Measurements from ENCODE around the gene YWHAB.
A peak's percentile ranks its signal among the peaks of the same experiment; 100 is the strongest.

Gene YWHAB

GRCh38 chr20:44885392-44886265 lies at the start of gene YWHAB:
YWHAB (plus strand) TSS chr20:44885705; CDS start chr20:44901534, 15,829 bp downstream.
- peak; percentile 98 for DNase-seq (ENCODE audit: low spot score)
- TF ChIP-seq CTCF (IDR thresholded peaks at IDR 0.05; ENCODE audit: extremely low read depth, missing control alignments): no peak

GRCh38 chr20:44836601-44837120 lies 48.8 kb upstream of the YWHAB start:
- no peak for TF ChIP-seq CTCF (IDR thresholded peaks at IDR 0.05; ENCODE audit: extremely low read depth, missing control alignments)
- DNase-seq (ENCODE audit: low spot score): no peak

GRCh38 chr20:44837946-44838345 lies 47.6 kb upstream of the YWHAB start:
- TF ChIP-seq CTCF (IDR thresholded peaks at IDR 0.05; ENCODE audit: extremely low read depth, missing control alignments): no peak
- DNase-seq (ENCODE audit: low spot score): no peak

- TF ChIP-seq CTCF (IDR thresholded peaks at IDR 0.05; ENCODE audit: extremely low read depth, missing control alignments): no peak
- no peak for DNase-seq (ENCODE audit: low spot score)
These were observed 47.0 kb upstream of the YWHAB start for GRCh38 chr20:44838521-44838920.

GRCh38 chr20:44839481-44839880 lies 46.0 kb upstream of the YWHAB start:
- DNase-seq (ENCODE audit: low spot score): no peak
- TF ChIP-seq CTCF (IDR thresholded peaks at IDR 0.05; ENCODE audit: extremely low read depth, missing control alignments): no peak

GRCh38 chr20:44840826-44841225 lies 44.7 kb upstream of the YWHAB start:
- no peak for DNase-seq (ENCODE audit: low spot score)

More at GRCh38 chr20:44840826-44841225, 44.7 kb upstream of the YWHAB start:
- TF ChIP-seq CTCF (IDR thresholded peaks at IDR 0.05; ENCODE audit: extremely low read depth, missing control alignments): no peak

All from GM20000 (cell line).